ENCODE results near the gene LRMDA. TPM values are rescaled to one million over a fixed set of nuclear protein-coding genes. Genes with fewer than 3 reads are reported as not detected.

The LRMDA gene
- total RNA-seq, 1 experiment from 2014 or later: 20.3 TPM

DNA sequence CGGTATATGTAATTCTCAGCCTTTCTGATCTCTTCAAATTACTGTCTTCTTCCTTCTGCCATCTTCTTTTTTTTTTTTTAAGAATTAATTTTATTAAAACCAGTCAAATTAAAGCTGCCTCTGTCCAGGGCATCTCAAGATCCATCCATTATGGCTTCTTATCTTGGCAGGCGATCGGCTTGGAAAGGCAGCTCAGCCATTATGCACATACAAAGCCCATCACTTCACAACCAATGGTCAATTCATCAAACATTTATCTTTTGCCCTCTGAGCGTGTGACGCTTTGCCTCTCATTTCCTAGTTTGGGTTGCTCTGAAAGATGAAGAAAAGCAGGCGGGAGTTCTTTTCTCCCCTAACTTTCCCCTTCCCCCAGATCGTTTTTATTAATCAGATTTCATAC, 591.6 kb downstream of the LRMDA start:
- in situ Hi-C loops (cut with HindIII; ENCODE audit: low pct_unique_long_range_greater_than_20kb, low sequenced_read_pairs): no loop called here
- DNase-seq (ENCODE audit: low read depth): no peak

DNA sequence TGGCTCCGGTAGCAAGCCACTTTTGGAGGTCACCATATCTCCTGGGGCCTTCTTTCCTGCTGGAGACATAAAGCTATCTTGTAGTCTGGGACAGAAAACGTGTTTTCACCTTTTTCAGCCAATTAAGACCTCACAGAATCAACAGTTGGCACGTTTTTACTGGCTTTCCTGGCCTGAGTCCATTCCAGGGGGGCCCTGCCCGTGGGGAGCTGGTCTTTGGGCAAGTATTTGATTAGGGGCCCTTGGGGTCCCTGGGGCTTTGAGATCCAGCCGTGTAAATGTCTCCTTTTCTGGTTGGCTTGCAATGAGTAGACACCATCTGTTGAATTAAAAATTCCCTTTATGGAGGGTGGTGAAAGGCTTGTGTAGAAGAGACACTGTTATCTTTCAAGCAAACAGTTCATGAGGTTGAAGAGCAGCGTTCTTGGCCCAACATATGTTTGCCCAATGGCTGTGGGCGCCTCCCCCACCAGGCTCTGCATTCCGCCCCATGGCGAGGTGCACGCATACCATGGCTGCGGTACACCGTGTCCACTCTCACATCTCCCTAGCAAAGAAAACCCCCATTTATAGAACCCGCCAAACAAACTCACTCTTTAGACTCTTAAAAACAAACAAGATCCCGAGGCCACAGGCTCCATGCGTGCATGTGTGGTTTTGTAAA, 593.2 kb downstream of the LRMDA start:
- no peak for DNase-seq (ENCODE audit: low read depth)
- in situ Hi-C loops (cut with HindIII; ENCODE audit: low pct_unique_long_range_greater_than_20kb, low sequenced_read_pairs): no loop called here

DNA sequence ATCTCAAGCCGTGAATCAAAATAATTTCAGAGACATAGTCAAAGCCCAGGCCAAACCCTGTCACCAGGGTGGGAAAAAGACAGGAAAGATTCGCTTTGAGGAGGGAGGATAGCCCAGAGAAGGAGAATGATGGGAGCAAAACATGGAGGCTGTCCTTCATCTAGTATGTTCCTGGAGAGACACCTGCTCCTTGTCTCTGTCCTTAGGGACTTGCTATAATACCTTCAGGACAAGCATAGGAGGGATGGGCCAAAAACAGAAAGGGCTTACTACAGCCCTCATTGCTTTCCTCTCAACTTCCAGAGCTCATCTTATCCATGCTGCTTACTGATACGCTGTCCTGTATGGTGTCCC, 593.7 kb downstream of the LRMDA start:
- DNase-seq (ENCODE audit: low read depth): no peak
- in situ Hi-C loops (cut with HindIII; ENCODE audit: low pct_unique_long_range_greater_than_20kb, low sequenced_read_pairs): no loop called here

DNA sequence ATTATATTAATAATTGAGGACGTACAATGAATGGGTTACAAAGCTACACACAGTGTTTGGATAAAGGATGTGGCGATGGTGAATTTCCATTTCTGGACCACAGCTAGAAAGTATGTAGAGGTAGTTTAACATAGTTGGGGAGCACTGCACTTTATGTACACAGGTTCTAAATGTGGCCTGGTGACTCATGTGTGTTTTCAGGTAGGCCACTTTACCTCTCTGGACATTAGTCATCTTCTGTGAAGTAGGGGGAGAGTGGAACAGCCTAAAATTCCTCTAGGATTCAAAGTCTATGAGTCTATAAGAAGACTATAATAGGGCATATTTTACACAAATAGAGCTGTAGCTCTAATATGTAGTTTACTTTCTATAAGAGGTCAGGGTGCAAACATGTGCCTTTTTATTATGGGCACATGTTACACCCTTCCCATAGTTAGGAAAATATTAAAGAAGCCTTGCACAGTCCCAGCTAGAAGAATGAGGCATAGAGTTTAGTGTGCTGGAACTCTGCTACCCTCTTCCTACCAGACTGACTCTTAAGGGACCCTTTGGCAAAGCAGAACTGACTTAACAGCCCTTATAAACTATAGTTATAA, 594.9 kb downstream of the LRMDA start:
- in situ Hi-C loops (cut with HindIII; ENCODE audit: low pct_unique_long_range_greater_than_20kb, low sequenced_read_pairs): no loop called here
- no peak for DNase-seq (ENCODE audit: low read depth)

DNA sequence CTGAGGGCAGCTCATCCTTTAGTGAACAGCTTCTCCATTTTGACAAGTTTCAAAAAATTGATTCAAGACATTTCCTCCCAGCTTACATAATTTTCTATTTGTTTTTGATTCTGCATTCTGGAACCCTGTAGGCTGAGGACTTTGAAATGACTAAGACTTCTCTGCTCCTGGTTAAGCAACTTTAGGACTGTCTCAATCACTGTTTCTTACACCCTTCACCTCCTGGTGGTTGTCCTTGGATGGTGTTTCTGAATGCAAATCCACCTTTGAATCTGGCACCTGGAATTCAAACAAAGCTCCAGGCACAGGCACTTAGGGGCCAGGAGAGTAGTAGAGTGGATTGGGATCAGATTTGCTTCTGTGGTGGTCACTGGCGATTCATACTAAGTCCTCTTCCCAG, 595.5 kb downstream of the LRMDA start:
- DNase-seq (ENCODE audit: low read depth): no peak
- in situ Hi-C loops (cut with HindIII; ENCODE audit: low pct_unique_long_range_greater_than_20kb, low sequenced_read_pairs): no loop called here

DNA sequence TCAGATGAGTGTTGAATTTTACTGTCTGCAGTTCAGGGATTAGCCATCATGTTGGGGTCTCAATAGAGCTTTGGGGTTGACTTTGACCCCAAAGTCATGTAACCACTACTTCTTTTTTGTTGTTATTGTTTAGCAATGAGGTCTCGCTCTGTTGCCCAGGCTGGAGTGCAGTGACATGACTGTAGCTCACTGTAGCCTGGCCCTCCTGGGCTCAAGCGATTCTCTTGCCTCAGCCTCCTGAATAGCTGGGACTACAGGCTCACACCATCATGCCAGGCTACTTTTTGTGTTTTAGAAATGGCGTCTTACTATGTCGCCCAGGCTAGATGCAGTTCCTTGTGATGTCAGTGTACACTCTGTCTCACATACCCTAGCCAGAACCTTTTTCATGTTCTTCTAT, 598.4 kb downstream of the LRMDA start:
- in situ Hi-C loops (cut with HindIII; ENCODE audit: low pct_unique_long_range_greater_than_20kb, low sequenced_read_pairs): no loop called here
- DNase-seq (ENCODE audit: low read depth): no peak

DNA sequence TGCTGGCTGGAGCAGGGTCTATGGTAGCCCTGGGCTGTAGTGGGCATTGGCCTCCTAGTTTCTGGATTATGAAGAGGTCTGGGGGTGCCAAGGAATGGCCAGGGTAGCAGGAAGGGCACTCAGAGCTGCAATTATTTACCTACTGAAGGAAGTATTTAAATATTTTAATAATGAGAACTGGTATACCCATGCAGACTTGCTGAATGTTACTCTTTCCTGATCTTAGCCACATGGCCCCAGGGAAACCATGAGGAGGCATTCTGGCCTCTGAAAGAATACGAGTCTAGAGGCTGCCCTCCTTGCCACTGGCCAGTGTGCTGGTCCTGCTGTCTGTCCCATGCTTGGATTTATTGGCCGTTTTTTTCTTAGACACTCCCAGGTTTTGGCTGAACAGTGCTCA, 599.7 kb downstream of the LRMDA start:
- in situ Hi-C loops (cut with HindIII; ENCODE audit: low pct_unique_long_range_greater_than_20kb, low sequenced_read_pairs): no loop called here

DNA sequence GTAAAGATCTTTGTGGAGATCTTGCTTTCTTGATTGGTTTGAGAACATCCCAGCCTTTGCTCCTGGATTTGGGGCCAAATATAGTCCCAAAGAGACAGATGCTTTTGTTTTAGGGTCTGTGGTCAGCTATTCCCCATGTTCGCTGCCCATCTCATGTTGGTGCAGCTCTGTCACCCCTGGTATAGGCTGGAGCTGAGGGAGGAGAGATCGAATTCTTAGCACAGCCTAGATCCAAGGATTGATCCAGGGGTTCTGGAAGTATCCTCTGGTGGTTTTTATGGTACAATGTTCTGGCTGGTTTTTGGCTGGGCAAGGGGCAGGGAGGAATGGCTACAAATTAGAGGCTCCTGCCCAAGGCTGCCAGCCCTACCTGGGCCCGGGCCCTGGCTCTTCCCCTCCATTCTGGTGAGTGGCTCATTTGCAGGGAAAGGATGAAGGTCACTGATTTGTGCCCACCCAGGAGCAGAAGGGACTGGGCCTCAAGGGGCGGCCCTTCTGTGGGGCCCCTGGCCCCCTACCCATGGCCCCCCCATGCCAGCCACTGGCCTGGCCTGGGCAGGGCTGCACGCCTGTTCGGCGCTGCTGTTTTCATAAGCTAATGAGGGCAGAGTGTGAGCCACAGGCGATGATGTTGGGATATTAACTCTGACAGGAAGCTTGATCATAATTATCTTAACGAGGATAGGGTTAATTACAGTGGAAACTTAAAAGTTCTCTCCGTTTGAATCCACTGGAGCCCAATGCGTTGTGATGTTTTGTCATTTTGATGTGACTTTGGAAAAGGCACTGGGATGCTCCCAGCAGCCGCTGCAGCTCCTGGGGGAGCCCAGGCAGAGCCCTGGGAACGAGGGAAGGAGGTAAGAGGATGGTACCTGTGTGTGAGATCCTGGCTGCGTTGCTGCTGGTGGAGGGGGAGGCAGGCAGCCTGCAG, 600.6 kb downstream of the LRMDA start:
- in situ Hi-C loops (cut with HindIII; ENCODE audit: low pct_unique_long_range_greater_than_20kb, low sequenced_read_pairs): no loop called here
- no peak for DNase-seq (ENCODE audit: low read depth)

More for the DNA sequence above, 599.7 kb downstream of the LRMDA start:
- no peak for DNase-seq (ENCODE audit: low read depth)

DNA sequence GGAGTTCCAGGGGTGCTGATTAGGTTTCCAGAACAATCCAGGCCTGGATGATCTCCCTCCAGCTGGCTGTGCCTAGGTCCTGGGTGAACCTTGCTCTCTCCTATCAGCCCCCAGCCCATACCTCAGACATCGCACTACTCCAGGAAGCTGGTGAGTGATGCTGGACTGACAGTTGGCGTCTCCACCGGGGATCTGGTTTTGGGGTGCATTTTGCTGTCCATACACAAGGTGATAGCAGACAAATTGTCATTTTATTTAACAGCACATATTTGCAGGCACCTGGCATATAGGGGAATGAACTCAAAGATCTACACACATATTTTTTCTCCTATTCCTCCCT, 601.2 kb downstream of the LRMDA start:
- in situ Hi-C loops (cut with HindIII; ENCODE audit: low pct_unique_long_range_greater_than_20kb, low sequenced_read_pairs): no loop called here

DNA sequence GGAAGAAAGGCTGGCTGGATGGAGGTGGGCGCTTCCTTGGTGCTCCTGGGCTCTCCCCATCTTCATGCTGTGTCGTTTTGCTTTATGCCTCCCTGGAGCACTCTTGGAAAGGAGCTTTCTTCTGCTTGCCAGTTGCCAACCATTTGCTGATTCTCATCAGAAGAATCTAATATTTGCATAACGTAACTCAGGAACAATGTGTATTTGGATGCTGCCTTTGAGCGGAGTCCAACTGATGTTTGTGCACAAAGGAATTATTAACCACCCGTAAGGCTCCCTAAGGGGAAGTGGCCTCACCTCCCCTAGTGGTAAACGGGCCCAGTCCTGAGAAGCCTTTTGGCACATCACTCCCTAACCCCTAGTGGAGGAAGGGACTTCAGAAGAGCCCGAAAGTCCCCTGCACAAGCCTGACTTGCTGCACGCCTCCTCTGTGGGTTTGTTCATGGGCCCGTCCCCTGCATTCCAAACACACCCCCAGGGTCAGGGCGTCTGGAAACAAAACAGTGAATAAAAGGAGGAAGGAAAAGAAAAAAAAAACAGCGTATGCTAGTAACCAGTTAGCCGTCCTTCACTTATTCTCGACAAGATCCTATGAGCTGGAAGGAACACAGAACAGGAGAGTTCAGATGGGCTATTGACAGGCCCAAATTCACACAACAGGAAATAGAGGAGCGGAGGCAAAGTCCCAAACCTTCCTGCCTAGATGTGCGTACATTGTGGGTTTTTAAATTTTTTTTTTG, 602.2 kb downstream of the LRMDA start:
- in situ Hi-C loops (cut with HindIII; ENCODE audit: low pct_unique_long_range_greater_than_20kb, low sequenced_read_pairs): no loop called here
- no peak for DNase-seq (ENCODE audit: low read depth)

More for the DNA sequence above, 601.2 kb downstream of the LRMDA start:
- no peak for DNase-seq (ENCODE audit: low read depth)

DNA sequence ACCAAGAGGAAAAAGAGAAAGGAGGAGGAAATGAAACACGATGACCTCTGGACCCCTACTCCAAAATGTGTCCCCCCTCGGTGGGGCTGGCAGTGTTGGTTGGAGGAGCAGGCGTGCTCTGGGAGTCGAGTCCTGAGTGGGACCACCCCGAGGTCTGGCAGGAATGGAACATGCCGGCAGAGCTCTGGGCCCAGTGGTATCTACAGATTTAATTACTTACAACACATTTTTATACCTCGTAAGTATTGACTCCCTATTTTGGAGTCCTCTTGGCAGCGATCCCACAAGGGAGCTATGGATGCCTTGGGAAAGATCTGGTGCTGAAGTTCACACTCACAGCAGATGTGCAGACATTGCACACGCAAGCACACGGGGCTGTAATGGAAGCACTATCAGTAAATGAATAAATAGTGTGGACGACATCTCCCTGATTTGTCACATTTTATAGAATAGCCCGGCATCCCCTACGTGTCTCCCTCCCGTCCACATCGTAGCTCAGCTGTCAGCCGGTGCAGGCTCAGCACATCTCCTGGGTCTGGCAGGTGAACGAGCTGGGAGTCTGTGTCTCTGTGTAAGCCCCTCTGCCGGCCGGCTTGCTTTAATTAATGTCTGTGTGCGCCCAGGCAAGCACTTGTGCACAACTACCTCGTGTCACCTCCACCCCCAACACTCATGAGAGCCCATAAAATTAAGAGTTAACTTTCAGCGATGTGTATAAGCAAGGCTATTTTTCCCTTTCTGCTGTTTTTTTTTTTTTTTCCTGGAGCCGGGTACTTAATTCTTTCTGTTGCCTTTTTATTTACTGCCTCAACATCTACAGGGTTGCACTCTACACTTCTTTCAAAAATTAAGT, 603.2 kb downstream of the LRMDA start:
- in situ Hi-C loops (cut with HindIII; ENCODE audit: low pct_unique_long_range_greater_than_20kb, low sequenced_read_pairs): no loop called here
- DNase-seq (ENCODE audit: low read depth): no peak

DNA sequence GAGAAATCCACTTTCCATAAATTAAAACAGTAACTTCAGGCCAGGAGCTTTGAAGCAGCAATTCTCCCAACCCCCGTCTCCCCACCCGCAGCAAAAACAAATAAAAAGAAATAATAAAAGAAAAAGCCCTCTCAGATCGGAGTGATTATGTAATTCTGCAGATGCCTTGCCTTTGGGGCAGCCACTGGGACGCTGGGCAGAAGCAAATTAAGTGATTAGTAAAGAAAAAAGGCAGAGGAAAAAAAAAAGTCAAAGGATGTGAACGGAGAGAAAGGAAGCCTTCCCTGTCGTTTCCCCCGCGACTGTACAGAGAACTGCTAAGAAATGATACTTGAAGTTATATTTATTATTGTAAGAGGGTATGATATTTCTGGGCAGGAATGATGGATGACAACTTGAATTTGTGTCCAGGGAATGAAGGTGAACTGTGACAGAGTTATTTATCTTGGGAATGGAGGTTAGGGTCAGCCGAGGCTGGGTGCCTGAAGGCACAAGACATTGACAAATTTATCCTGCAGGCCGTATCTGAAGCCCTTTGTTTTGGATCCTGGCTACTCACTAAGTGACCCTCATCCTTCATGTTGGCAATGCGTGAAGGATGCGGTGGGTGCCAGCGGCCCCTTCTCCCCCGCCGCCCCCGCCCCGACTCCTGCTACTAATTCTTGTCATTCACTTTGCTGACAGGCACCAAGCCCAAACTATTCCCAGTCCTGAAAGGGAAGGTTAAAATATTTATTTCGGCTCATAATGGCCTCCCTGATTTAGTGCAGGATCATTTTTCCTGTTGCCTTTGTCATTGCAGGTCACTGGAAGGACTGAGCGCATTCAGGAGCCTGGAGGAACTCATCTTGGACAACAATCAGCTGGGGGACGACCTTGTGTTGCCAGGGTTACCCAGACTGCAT, 604.0 kb downstream of the LRMDA start:
- DNase-seq (ENCODE audit: low read depth): peak; percentile 40
- in situ Hi-C loops (cut with HindIII; ENCODE audit: low pct_unique_long_range_greater_than_20kb, low sequenced_read_pairs): no loop called here

DNA sequence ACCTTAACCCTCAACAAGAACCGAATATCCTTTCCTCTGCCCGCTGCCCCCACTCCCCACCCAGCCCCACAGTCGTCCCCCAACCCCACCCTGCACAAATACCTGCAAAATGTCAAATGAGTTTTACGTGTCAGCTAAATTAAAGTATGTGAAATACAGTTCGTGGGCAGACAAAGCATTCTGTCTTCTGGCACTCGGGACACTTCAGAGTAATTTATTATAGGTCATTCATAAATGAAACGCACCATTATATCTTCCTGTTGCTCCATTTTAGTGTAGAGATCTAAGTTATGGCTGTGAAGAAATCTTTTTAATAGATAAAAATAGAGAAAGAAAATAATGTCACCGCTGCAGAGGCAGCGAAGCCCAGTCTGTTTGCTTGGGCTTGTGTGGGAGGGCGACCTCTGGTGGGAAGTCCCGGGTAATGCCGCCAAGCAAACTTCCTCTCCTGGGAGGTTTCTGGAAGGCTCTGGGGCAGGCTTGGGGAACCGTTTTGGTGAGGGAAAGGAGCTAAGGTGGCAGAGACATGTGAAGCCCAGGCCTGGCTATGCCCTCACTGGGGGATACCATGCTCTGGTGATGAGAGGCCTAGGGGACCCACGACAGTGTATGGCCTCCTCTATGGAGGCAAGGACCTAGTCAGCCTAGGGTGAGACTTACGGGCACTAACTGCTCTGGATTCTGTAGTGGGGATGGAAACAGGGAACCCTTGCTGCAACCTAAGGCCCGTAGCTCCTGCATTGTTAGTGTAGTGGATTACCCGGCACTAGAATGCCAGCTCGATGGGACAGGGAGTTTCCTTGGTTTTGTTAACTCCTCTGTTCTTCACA, 604.9 kb downstream of the LRMDA start:
- in situ Hi-C loops (cut with HindIII; ENCODE audit: low pct_unique_long_range_greater_than_20kb, low sequenced_read_pairs): no loop called here
- DNase-seq (ENCODE audit: low read depth): peak; percentile 49

DNA sequence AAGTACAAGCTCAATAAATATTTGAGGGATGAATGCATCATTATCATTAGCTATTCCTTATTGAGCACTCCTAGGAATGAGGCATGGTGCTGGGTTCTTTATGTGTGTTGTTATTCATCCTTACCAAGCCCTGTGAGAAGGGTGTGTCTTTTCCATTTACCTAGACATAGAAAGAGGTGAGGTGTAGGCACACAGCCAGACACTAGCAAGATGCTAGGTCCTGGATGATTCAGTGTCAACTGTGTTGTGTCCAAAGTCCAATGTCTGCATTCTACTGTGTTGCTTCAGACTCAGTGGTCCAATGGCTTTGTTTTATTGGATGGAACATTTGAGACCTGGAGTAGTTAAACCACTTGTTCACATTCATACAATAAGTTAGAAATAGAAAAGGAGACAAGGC, 605.5 kb downstream of the LRMDA start:
- no peak for DNase-seq (ENCODE audit: low read depth)
- in situ Hi-C loops (cut with HindIII; ENCODE audit: low pct_unique_long_range_greater_than_20kb, low sequenced_read_pairs): no loop called here

DNA sequence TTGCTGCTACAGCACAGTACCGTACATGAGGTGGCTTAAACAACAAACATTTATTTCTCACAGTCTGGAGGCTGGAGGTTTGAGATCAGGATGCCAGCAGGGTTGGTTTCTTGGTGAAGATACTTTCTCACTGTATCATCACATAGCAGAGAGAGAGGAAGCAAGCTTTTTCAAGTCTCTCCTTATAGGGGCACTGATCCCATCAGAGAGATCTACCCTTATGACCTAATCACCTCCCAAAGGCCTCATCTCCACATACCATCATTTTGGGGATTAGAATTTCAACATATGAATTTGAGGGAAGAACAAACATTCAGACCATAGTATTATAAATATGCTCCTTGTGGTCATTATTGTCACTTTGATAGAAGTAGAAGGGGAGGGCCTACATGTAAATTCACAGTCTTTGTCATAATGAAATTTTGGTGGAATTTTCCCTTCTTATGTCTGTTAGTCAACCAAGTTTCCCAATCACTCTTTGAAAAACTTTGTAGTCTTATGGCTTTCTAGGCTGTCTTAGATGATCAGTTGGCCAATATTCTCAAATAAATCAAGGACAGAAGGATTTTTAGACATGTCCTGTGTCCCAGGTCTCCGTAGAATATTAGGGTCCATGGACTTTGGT, 606.2 kb downstream of the LRMDA start:
- in situ Hi-C loops (cut with HindIII; ENCODE audit: low pct_unique_long_range_greater_than_20kb, low sequenced_read_pairs): no loop called here
- no peak for DNase-seq (ENCODE audit: low read depth)

DNA sequence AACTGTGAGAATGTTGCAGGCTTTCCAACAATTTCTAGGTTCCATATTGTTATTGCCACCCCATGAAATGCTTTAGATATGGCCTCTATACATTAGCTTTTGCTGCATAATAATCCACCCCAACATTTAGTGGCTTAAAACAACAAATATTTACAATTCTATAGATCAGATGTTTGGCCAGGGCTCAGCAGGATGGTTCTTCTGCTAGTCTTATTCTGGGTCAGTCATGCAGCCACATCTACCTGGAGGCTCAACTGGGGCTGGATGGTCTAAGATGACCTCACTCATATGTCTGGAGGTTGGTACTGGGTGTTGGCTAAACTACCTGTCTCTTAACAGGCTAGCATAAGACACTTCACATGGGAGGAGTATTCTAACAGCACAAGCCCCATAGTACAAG, 607.3 kb downstream of the LRMDA start:
- DNase-seq (ENCODE audit: low read depth): no peak
- in situ Hi-C loops (cut with HindIII; ENCODE audit: low pct_unique_long_range_greater_than_20kb, low sequenced_read_pairs): no loop called here
